ENCODE data around the gene PHC2.

Gene PHC2

DNA sequence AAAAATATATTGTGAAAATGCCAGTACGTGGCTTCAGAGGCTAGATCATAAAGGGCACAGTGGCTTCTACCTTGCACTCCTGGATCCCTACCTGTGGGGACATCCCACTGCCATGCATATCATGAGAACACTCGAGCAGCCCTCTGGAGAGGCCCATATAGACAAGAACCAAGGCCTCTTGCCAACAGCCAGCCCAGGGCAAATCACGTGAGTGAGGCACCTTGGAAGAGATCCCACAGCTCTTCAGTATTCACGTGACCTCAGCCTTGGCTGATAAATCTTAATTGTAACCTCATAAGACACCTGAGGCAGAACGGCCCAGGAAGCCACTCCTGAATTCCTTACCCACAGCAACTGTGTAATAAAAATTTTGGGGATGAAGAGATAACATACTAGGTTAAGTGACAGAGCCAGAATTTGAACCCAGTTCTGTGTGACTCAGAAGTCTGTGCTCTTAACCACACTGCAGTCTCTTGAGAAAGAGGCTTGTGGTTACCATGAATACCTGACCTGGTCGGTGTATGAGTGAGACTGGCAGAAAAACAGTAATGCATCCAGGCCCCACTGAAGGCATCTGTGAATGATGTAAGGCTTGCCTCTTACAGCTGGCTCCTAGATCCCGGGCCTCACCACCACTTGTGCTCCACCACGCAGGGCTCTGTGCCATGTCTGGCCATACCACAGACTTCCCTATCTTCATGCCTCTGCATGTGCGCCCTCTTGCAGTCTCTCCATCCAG lies 103.1 kb downstream of the PHC2 start:
- peak; percentile 92 for DNase-seq (ENCODE audit: low read depth)
- H3K4me3 ChIP-seq (ENCODE audit: low read length): no peak overlapping the region
- TF ChIP-seq, protein P1, sequence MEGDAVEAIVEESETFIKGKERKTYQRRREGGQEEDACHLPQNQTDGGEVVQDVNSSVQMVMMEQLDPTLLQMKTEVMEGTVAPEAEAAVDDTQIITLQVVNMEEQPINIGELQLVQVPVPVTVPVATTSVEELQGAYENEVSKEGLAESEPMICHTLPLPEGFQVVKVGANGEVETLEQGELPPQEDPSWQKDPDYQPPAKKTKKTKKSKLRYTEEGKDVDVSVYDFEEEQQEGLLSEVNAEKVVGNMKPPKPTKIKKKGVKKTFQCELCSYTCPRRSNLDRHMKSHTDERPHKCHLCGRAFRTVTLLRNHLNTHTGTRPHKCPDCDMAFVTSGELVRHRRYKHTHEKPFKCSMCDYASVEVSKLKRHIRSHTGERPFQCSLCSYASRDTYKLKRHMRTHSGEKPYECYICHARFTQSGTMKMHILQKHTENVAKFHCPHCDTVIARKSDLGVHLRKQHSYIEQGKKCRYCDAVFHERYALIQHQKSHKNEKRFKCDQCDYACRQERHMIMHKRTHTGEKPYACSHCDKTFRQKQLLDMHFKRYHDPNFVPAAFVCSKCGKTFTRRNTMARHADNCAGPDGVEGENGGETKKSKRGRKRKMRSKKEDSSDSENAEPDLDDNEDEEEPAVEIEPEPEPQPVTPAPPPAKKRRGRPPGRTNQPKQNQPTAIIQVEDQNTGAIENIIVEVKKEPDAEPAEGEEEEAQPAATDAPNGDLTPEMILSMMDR (IDR thresholded peaks at IDR 0.05; ENCODE audit: insufficient read depth, low read depth, low read length, missing control alignments): peak; percentile 2

GRCh38 chr1:33326785-33327184 lies 104.1 kb downstream of the PHC2 start:
- DNase-seq (ENCODE audit: low read depth): no peak
- TF ChIP-seq, protein P1 (IDR thresholded peaks at IDR 0.05; ENCODE audit: insufficient read depth, low read depth, low read length, missing control alignments): no peak
- no peak overlapping the region for H3K4me3 ChIP-seq (ENCODE audit: low read length)

- TF ChIP-seq, protein P1 (IDR thresholded peaks at IDR 0.05; ENCODE audit: insufficient read depth, low read depth, low read length, missing control alignments): no peak
- DNase-seq (ENCODE audit: low read depth): no peak
- no peak overlapping the region for H3K4me3 ChIP-seq (ENCODE audit: low read length)
Measured at GRCh38 chr1:33324677-33325575, 106.0 kb downstream of the PHC2 start.

- TF ChIP-seq, protein P1 (IDR thresholded peaks at IDR 0.05; ENCODE audit: insufficient read depth, low read depth, low read length, missing control alignments): no peak
- DNase-seq (ENCODE audit: low read depth): no peak
- no peak overlapping the region for H3K4me3 ChIP-seq (ENCODE audit: low read length)
Measured at GRCh38 chr1:33323663-33324477, 107.0 kb downstream of the PHC2 start.

GRCh38 chr1:33322870-33323585 lies 107.9 kb downstream of the PHC2 start:
- TF ChIP-seq, protein P1 (IDR thresholded peaks at IDR 0.05; ENCODE audit: insufficient read depth, low read depth, low read length, missing control alignments): no peak
- DNase-seq (ENCODE audit: low read depth): no peak
- no peak overlapping the region for H3K4me3 ChIP-seq (ENCODE audit: low read length)

DNA sequence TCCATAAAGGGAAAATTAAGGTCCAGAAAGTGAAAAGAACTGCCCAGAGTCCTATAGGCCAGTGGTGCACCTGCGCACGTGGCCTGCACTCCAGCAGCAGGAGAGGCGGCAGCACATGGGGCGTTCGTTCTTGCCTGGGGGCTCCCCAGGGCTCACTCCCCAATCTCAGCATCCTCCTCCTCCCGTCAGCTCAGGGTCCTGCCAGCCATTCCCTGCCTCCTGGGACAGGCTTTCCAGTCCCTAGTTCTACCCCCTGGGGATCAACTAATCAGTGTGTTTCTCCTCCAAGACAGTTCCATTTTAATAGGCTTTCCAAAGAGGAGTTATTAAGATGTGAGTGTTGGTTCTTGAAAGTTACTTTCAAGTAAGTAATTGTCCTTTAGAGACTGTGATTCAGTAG lies 108.8 kb downstream of the PHC2 start:
- H3K4me3 ChIP-seq (ENCODE audit: low read length): no peak overlapping the region
- DNase-seq (ENCODE audit: low read depth): no peak
- TF ChIP-seq, protein P1 (IDR thresholded peaks at IDR 0.05; ENCODE audit: insufficient read depth, low read depth, low read length, missing control alignments): no peak

Measured in epithelial cell of esophagus (primary cell).